Panc1 (cell line): Measurements from ENCODE around the gene TTLL6. TPM values are rescaled to one million over a fixed set of nuclear protein-coding genes. Genes with fewer than 3 reads are reported as not detected.

Experiments used
- ATAC-seq: fragments of 200-7000 bp; cut with Tn5 transposase; 2 replicates; pipeline ENCODE4 v1.9.1; 2020; ENCODE audit warnings: mild to moderate bottlenecking, moderate library complexity
- BruUV-seq: library from RNA; stranded (reverse); fragments of 400-500 nt; replicated peaks from 2 replicates; lab custom pipeline; 2021; lab: Mats Ljungman, UMichigan
- CTCF ChIA-PET: fragments of 300-600 bp; sonication (Branson Sonifier 250); formaldehyde crosslinking; loops from one replicate; lab custom pipeline; 2022; ENCODE audit warnings: antibody characterized with exemption; lab: Charles Lee
- POLR2A ChIA-PET: fragments of 300-600 bp; sonication (Branson Sonifier 250); formaldehyde crosslinking; loops from one replicate; lab custom pipeline; 2022; ENCODE audit warnings: antibody characterized with exemption; lab: Charles Lee
- DNase-seq: peaks from one replicate; pipeline ENCODE4 v3.0.0-alpha.2; 2010; ENCODE audit warnings: low read depth, low spot score
- H3K27ac ChIP-seq: 2 replicates; pipeline ENCODE4 v1.5.1; 2011; ENCODE audit warnings: mild to moderate bottlenecking, low read length, inconsistent platforms
- H3K27me3 ChIP-seq: fragments of 200-500 bp; sonication (Bioruptor generic); 2 replicates; pipeline ENCODE4 v1.6.0; 2014; ENCODE audit warnings: low read length, inconsistent platforms; ENCODE audit not compliant: control insufficient read depth, insufficient read depth
- H3K36me3 ChIP-seq: fragments of 200-500 bp; sonication (Bioruptor generic); 2 replicates; pipeline ENCODE4 v1.5.1; 2014; ENCODE audit warnings: inconsistent platforms, mild to moderate bottlenecking, low read length, moderate library complexity; ENCODE audit not compliant: control insufficient read depth, insufficient read depth
- H3K4me1 ChIP-seq: 2 replicates; pipeline ENCODE4 v1.5.1; 2011; ENCODE audit warnings: inconsistent platforms, mild to moderate bottlenecking, low read length, moderate library complexity; ENCODE audit not compliant: control insufficient read depth, insufficient read depth
- H3K4me3 ChIP-seq, 2 experiments: 2 replicates each; pipeline ENCODE4 v1.5.1; 2011 to 2012; ENCODE audit warnings: low read depth in 2 of 2, low read length in 2 of 2, mild to moderate bottlenecking in 2 of 2, inconsistent platforms in 1 of 2, moderate library complexity in 1 of 2
- H3K9me3 ChIP-seq: fragments of 200-500 bp; sonication (Bioruptor generic); 2 replicates; pipeline ENCODE4 v1.5.1; 2014; ENCODE audit warnings: low read depth, mild to moderate bottlenecking, inconsistent platforms, low read length, moderate library complexity; ENCODE audit not compliant: control insufficient read depth, insufficient read depth
- POLR2AphosphoS5 ChIP-seq: IDR thresholded peaks from 2 replicates; pipeline ENCODE4 v1.6.1; 2012; ENCODE audit warnings: mild to moderate bottlenecking, low read depth, low read length, moderate library complexity
- REST ChIP-seq, 2 experiments: IDR thresholded peaks; 2 replicates each; pipeline ENCODE4 v1.6.1; 2011 to 2012; ENCODE audit warnings: low read depth in 2 of 2, control low read depth in 1 of 2, low read length in 1 of 2, mild to moderate bottlenecking in 1 of 2, moderate library complexity in 1 of 2; ENCODE audit not compliant: insufficient read depth in 1 of 2
- SIN3A ChIP-seq: IDR thresholded peaks from 2 replicates; pipeline ENCODE4 v1.6.1; 2012; ENCODE audit warnings: low read depth, mild to moderate bottlenecking, low read length, moderate library complexity, borderline replicate concordance; ENCODE audit not compliant: insufficient read depth
- TCF7L2 ChIP-seq: IDR thresholded peaks from 2 replicates; pipeline ENCODE4 v1.6.1; 2011; ENCODE audit warnings: mild to moderate bottlenecking, low read depth, low read length, inconsistent platforms
- in situ Hi-C: cut with HindIII; loops from 2 replicates; pipeline ENCODE4 v1.10.0; 2016; ENCODE audit warnings: low sequenced_read_pairs, low pct_unique_long_range_greater_than_20kb
- intact Hi-C: fragments of 100-400 bp; cut with micrococcal nuclease; formaldehyde crosslinking; loops from one replicate; pipeline ENCODE4 v1.10.0; 2022; ENCODE audit not compliant: unreplicated experiment
- total RNA-seq: library from RNA; stranded (reverse); gene quantifications from one replicate; pipeline ENCODE4 v1.2.1, GENCODE V29; 2021; ENCODE audit not compliant: unreplicated experiment
- TF ChIP-seq, protein P1 (sequence below): fragments of 450-650 bp; IDR thresholded peaks from 2 replicates; pipeline ENCODE4 v1.5.1; 2017; ENCODE audit warnings: mild to moderate bottlenecking

TTLL6 gene
- total RNA-seq, 1 experiment from 2014 or later, result 2.5 TPM

GRCh38 chr17:48732688-48733629, 84.1 kb downstream of the TTLL6 start:
- no TSS peak for BruUV-seq
- intact Hi-C loops (no loop called here), in situ Hi-C loops (loop anchor here (10.0 kb wide), 1 partner anchor 172 kb away; the partner anchor contains the start of gene UBE2Z)
- ChIA-PET CTCF (interaction anchor here (0.9 to 1.5 kb wide), 3 partner anchors 9 to 146 kb away, joined by 3 to 5 read pairs (median 4); no protein-coding TSS in a partner anchor), POLR2A (no interaction called here)
- ATAC-seq (no peak), DNase-seq (no peak)
- H3K9me3 ChIP-seq, result no peaks in the 10 kb centered on the region
- TF ChIP-seq TCF7L2, result no peak
- TF ChIP-seq SIN3A, result no peak
- no peak for TF ChIP-seq REST (IDR thresholded peaks at IDR 0.05; ENCODE audit: insufficient read depth in 1 of 2, low read depth in 2 of 2, low read length in 1 of 2)
- no peak for TF ChIP-seq POLR2AphosphoS5
- TF ChIP-seq, protein P1, sequence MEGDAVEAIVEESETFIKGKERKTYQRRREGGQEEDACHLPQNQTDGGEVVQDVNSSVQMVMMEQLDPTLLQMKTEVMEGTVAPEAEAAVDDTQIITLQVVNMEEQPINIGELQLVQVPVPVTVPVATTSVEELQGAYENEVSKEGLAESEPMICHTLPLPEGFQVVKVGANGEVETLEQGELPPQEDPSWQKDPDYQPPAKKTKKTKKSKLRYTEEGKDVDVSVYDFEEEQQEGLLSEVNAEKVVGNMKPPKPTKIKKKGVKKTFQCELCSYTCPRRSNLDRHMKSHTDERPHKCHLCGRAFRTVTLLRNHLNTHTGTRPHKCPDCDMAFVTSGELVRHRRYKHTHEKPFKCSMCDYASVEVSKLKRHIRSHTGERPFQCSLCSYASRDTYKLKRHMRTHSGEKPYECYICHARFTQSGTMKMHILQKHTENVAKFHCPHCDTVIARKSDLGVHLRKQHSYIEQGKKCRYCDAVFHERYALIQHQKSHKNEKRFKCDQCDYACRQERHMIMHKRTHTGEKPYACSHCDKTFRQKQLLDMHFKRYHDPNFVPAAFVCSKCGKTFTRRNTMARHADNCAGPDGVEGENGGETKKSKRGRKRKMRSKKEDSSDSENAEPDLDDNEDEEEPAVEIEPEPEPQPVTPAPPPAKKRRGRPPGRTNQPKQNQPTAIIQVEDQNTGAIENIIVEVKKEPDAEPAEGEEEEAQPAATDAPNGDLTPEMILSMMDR, result no peak
- H3K27ac ChIP-seq, result no peak overlapping the region
- H3K27me3 ChIP-seq, result no peaks in the 10 kb centered on the region; the same call in 1 of the 2 replicates
- no peak overlapping the region for H3K4me3 ChIP-seq
- H3K36me3 ChIP-seq, result no peaks in the 10 kb centered on the region
- H3K4me1 ChIP-seq, result peaks cover 3% of the 10 kb centered on the region; the same call in 1 of the 2 replicates

DNA sequence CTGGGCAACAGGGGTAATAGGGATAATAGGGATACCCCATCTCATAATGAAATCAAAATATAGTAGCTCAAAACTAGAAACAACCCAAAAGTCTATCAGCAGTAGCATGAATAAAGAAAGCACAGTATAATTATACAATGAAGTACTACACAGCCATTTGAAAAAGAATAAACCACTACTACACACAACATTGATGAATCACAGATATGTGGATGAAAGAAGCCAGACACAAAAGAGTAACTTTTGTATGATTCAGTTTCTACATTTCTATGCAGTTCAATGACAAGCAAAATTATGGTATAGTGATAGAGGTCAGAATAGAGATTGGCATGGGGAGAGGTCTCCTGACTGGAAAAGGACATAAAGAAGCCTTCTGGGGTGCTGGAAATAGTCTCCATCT, 85.7 kb downstream of the TTLL6 start:
- ChIA-PET POLR2A (no interaction called here), CTCF (interaction anchor here (0.9 kb wide), 2 partner anchors 8 to 153 kb away, joined by 3 to 4 read pairs; partner anchors contain the start of gene PRAC2)
- Histone ChIP-seq H3K36me3 (no peaks in the 10 kb centered on the region), H3K4me1 (peaks cover 6% of the 10 kb centered on the region; the same call in 1 of the 2 replicates), H3K27ac (no peak overlapping the region), H3K9me3 (no peaks in the 10 kb centered on the region), H3K27me3 (no peaks in the 10 kb centered on the region; the same call in 1 of the 2 replicates), H3K4me3 (no peak overlapping the region)
- no TSS peak for BruUV-seq
- no peak for DNase-seq
- TF ChIP-seq SIN3A (no peak), REST (IDR thresholded peaks at IDR 0.05; ENCODE audit: insufficient read depth in 1 of 2, low read depth in 2 of 2, low read length in 1 of 2) (no peak), TCF7L2 (no peak), POLR2AphosphoS5 (no peak)
- TF ChIP-seq, protein P1, result no peak
- intact Hi-C loops (no loop called here), in situ Hi-C loops (loop anchor here (10.0 kb wide), 1 partner anchor 173 kb away; the partner anchor contains the start of gene UBE2Z)
- ATAC-seq, result no peak
